ENCODE results near the gene NAA16.

NAA16 gene

DNA sequence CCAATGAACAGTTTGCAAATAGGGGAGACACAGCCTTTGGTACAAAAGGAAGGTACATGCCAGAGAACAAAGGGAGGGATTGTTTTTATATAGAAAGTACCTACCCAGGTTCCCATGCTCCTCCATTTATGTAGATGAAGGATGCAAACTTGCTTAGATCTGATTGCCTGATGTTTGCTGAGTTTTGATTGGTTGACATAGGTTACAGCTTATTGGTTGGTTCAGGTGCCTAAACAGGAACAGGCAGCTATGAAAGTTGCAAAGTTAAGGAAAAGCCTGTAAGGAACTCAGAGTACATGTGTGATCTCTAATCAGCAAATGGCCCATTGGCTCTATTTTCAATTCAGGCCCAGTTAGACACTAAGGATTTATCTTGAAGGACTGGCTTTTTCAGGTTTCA is 6.5 kb upstream of the NAA16 start:
- DNase-seq (ENCODE audit: low read depth): no peak

GRCh38 chr13:41306271-41307145 is 4.6 kb upstream of the NAA16 start:
- no peak for DNase-seq (ENCODE audit: low read depth)

DNA sequence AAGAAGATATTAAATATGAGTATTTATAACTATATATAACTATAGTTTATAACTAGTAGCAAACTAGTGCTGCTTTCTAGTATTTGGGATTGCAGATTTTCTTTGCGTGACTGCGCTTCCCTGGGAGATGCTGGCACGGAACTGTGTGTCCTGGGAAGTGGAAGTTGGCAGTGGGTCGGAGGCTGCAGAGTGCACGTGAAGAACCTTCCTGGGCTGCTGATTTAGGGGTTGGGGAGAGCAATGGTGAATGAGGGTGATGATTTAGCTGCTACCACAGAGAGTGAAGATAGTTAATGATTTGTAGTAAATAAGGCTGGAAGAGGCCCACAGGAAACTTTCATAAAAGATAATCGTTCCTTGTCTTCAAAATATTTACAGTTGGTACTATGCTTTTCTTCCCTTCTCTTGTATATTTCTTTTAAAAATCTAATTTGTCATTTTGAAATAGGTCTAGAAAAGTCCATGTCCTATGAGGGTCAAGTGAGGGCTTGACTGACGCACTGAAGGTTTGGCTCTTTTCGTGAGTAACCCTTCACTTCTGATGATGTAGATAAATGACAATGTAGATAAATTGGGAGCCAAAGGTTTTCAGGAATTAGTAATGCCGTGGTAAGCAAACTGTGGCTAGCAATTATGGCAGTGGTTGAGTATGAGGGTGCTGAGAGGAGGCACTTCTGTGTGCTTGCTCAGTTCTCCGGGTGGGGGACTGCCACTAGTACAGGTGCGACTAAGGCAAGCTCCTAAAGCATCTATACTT is 3.0 kb upstream of the NAA16 start:
- DNase-seq (ENCODE audit: low read depth): no peak

DNA sequence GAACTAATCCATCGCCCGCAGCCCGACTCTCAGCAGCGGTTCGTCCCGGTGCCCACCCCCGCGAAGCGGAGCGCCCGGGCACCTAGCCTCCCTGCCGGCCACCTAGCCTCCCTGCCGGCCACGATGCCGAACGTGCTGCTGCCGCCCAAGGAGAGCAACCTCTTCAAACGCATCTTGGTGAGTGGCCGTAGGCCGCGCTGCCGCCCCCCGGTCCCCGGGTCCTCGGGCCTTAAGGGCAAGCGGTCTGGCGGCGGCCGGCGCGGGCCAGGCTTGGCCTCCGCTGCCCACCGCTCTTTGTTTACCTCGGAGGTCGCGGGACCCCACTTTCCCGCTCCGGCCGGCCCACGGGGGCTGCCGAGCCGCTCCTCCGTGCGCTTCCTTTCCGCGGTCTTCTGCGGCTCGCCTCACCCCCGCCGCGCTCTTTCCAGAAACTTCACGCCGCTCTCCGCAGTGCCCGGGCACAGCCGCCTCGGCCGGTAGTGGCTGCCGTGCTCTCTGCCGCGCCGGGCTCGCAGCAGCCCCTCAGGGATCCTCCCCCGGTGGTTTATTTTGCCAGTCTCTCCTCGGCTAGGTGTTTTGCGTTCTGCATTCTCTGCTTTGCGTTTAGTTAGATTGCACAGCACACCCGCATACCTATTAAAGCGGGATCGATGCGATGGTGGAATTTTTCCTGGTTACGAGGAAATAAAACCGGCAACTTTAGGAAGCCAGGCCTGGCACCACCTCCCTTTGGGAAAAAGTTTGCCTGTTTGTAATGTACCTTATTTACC is 524 bp downstream of the NAA16 start:
- DNase-seq (ENCODE audit: low read depth): peak; percentile 19

DNA sequence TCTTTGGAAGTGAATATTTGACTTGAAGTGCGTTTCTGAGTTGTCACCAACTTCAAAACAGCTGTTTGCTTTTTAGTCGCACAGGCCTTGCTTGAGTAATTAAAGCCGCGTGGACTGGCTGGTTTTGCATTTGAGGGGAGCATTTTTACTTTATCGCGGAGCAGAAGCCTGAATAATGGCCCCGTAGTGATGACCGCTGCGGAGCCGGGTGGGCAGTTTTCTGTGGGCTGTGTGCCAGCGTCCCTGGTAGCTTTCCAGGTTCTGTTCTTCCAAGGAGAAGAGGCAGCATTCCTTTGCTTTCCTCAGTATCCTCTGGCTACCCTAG is 1.1 kb downstream of the NAA16 start:
- DNase-seq (ENCODE audit: low read depth): no peak

GRCh38 chr13:41313117-41313516 is 2.0 kb downstream of the NAA16 start:
- DNase-seq (ENCODE audit: low read depth): no peak

DNA sequence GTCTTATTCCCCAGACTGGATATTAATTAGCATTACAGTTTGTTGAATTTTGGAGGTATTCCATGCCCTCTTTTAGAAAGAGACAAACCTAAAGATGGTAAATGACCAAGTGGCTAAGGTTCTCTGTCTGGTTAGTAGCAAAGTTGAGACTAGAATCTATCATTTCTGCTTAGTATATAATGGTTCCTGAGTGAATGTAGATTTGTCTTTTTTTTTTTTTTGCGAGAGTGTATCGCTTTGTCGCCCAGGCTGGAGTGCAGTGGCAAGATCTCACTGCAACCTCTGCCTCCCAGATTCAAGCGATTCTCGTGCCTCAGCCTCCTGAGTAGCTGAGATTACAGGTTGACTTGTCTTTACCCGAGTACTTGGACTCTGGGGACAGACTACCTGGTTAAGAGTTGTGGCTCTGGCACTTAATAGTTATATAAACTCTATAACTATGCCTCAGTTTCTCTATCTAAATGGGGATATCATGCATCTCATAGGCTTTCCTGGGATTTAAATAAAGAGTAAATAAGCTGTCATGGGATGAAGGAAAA is 2.7 kb downstream of the NAA16 start:
- DNase-seq (ENCODE audit: low read depth): no peak

GRCh38 chr13:41315443-41316047 is 4.5 kb downstream of the NAA16 start:
- DNase-seq (ENCODE audit: low read depth): no peak

DNA sequence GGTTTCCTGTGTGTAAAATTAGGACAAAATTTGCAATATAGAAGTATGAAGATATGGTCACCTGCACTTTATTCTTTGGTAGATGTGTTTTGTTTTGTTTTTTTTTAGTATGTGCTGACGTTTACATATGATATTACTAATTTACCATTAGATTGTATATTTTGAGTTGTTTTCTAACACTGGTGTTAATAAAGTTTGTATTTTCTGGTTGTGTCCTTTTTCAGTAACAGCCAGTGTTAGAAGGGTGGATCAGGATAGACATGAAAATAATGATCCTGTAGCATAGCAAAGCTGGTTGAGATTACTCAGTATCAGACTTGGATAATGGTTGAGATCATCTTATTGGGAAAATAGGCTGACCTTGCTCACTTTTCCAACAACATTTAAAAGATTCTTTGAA is 6.2 kb downstream of the NAA16 start:
- DNase-seq (ENCODE audit: low read depth): no peak

GRCh38 chr13:41325752-41326151 is 14.7 kb downstream of the NAA16 start:
- no peak for DNase-seq (ENCODE audit: low read depth)

DNA sequence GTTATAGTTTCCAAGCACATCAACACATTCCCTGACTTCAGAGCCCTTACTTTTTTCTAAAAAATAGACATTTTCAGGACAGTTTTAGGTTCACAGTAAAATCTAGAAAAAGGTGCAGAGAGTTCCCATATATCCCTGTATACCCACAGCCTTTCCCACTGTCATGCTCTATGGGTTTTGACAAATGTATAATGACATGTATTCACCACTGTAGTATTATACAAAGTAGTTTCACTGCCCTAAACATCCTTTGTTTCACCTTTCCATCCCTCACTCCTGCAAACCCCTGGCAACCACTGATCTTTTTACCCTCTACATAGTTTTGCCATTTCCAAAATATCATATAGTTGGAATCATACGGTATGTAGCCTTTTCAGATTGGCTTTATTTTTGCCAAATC is 15.6 kb downstream of the NAA16 start:
- DNase-seq (ENCODE audit: low read depth): no peak

- DNase-seq (ENCODE audit: low read depth): no peak
Observed at GRCh38 chr13:41327994-41328790, 17.1 kb downstream of the NAA16 start.

- DNase-seq (ENCODE audit: low read depth): no peak
Observed at GRCh38 chr13:41332829-41333228, 21.8 kb downstream of the NAA16 start.

DNA sequence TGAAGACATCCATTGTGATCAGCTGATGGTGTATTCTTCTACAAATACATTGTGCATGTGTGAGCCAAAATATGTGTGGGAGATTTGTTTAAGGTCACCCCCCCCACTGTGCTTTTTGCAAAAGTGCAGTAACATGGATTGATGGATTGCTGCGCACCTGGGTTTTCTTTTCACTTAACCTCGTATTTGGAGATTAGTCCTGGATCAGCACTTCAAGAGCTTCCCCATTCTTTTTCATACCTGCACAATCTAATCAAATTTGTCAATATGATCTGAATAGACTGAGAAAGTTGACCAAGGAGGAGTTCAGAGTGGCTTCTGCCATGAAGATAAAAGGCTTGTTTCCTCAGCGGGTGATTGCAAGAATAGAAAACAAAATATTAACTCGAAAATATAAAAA is 23.7 kb downstream of the NAA16 start:
- DNase-seq (ENCODE audit: low read depth): no peak

DNA sequence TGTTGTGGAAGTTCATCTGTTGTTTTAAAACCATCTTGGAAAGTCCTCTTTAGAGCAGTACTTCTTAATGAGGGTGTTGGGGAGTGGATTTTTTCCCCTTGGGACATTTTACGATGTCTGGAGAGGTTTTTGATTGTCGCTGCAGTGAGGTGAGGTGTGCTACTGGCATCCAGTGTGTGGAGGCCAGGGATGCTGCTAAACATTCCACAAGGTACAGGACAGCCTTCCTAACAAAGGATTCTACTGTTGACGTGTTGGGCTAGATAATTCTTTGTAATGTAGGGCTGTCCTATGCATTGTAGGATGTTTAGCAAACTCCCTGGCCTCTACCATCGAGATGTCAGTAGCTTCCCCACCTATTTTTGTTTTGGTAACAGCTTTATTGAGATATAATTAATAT is 33.3 kb downstream of the NAA16 start:
- DNase-seq (ENCODE audit: low read depth): no peak

- DNase-seq (ENCODE audit: low read depth): no peak
Observed at GRCh38 chr13:41345165-41345913, 34.3 kb downstream of the NAA16 start.

DNA sequence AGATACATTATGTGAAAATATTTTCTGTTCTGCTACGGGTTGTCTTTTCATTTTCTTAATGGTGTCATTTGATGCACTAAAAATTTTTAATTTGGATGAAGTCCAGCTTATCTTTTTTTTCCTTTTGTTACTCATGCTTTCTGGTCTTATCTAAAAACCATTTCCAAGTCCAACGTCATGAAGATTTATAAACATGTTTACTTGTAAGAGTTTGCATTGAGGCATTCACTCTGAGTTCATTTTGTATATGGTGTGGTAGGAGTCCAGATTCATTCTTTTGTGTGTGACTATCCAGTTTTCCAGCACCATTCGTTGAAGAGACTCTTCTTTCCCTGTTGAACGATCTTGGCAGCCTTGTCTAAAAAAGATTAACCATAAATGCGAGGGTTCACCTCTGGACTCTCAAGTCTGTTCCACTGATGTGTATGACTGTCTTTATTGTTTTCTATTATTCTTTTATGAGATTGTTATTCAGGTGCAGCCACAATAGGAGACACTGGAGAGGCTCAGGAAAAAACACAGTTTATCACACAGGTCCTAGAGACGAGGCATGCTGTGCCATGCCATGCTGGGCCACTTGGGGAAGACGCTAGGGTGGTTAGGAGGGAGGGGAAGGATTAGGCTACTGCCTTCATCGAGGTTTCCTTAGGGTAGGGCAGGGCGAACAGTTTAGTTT is 35.0 kb downstream of the NAA16 start:
- no peak for DNase-seq (ENCODE audit: low read depth)

GRCh38 chr13:41352935-41353840 is 42.1 kb downstream of the NAA16 start:
- no peak for DNase-seq (ENCODE audit: low read depth)

GRCh38 chr13:41354416-41354815 is 43.3 kb downstream of the NAA16 start:
- no peak for DNase-seq (ENCODE audit: low read depth)
